Vagina (tissue), 2 donors: ENCODE data around the gene FUCA1. TPM values are rescaled to one million over a fixed set of nuclear protein-coding genes. Genes with fewer than 3 reads are reported as not detected.

Experiments
- DNase-seq, 2 donors: peaks; one replicate each; pipeline ENCODE4 v3.0.0-alpha.2; 2017; ENCODE audit errors: extremely low spot score in 2 of 2
- H3K27ac ChIP-seq: fragments of 200-600 bp; sonication (generic); one replicate; pipeline ENCODE4 v1.5.1; 2019
- H3K27me3 ChIP-seq: fragments of 200-600 bp; sonication (generic); one replicate; pipeline ENCODE4 v1.5.1; 2019
- H3K36me3 ChIP-seq, 2 donors: fragments of 200-600 bp; sonication (generic); one replicate each; pipeline ENCODE4 v1.5.1; 2017 to 2019
- H3K4me1 ChIP-seq: fragments of 200-600 bp; sonication (generic); one replicate; pipeline ENCODE4 v1.5.1; 2019
- H3K4me3 ChIP-seq, 2 donors: fragments of 200-600 bp; sonication (generic); 1 replicate in 1 of 2; 2 replicates in 1 of 2; pipeline ENCODE4 v1.5.1; 2016 to 2019
- H3K9me3 ChIP-seq: fragments of 200-600 bp; sonication (generic); one replicate; pipeline ENCODE4 v1.5.1; 2019
- CTCF ChIP-seq, 3 experiments: fragments of 450-650 bp in 2 of 3; fragments of 200-600 bp in 1 of 3; sonication (generic) in 1 of 3; IDR thresholded peaks; one replicate each; pipeline ENCODE4 v1.5.1; 2017 to 2019; ENCODE audit warnings: antibody characterized with exemption in 3 of 3, mild to moderate bottlenecking in 2 of 3, moderate library complexity in 2 of 3
- POLR2A ChIP-seq, 2 donors: fragments of 450-650 bp; IDR thresholded peaks; one replicate each; pipeline ENCODE4 v1.6.1; 2017; ENCODE audit warnings: antibody characterized with exemption in 2 of 2, mild to moderate bottlenecking in 2 of 2, moderate library complexity in 2 of 2
- POLR2AphosphoS5 ChIP-seq, 2 donors: sonication (generic); formaldehyde crosslinking; IDR thresholded peaks; one replicate each; pipeline ENCODE4 v1.9.0; 2017; ENCODE audit warnings: antibody characterized with exemption in 2 of 2, mild to moderate bottlenecking in 2 of 2, low read depth in 1 of 2; ENCODE audit not compliant: insufficient read depth in 1 of 2
- intact Hi-C: fragments of 100-400 bp; cut with DNase I; formaldehyde crosslinking; loops from one replicate; pipeline ENCODE4 v1.15.1; 2023
- total RNA-seq: library from RNA; depleted of rRNA; stranded (reverse); fragments of >200 nt; gene quantifications from one replicate; pipeline ENCODE4 v1.2.3, GENCODE V29; 2016

FUCA1 gene
- total RNA-seq, 1 donor from 2014 or later: 10.6 TPM

GRCh38 chr1:23809751-23810171, 58.3 kb downstream of the FUCA1 start:
- Histone ChIP-seq H3K36me3 (peaks cover 0 to 26% of the 10 kb centered on the region in 2 donors), H3K9me3 (no peaks in the 10 kb centered on the region), H3K27ac (no peak overlapping the region), H3K27me3 (no peaks in the 10 kb centered on the region), H3K4me3 (no peak overlapping the region), H3K4me1 (no peaks in the 10 kb centered on the region)
- TF ChIP-seq POLR2A (IDR thresholded peaks at IDR 0.05) (no peak), CTCF (IDR thresholded peaks at IDR 0.05) (peak in 2 of 3 experiments; percentile 33 to 35)
- intact Hi-C loops: no loop called here
- no peak for DNase-seq

GRCh38 chr1:23807453-23807852, 60.6 kb downstream of the FUCA1 start:
- intact Hi-C loops: no loop called here
- H3K36me3 ChIP-seq: peaks cover 0 to 15% of the 10 kb centered on the region in 2 donors
- no peaks in the 10 kb centered on the region for H3K4me1 ChIP-seq
- H3K4me3 ChIP-seq: no peak overlapping the region
- no peaks in the 10 kb centered on the region for H3K27me3 ChIP-seq
- no peak overlapping the region for H3K27ac ChIP-seq
- no peaks in the 10 kb centered on the region for H3K9me3 ChIP-seq
- TF ChIP-seq POLR2AphosphoS5 (IDR thresholded peaks at IDR 0.05; ENCODE audit: insufficient read depth in 1 of 2, low read depth in 1 of 2): no peak
- no peak for TF ChIP-seq CTCF (IDR thresholded peaks at IDR 0.05)
- TF ChIP-seq POLR2A (IDR thresholded peaks at IDR 0.05): no peak
- DNase-seq: no peak

GRCh38 chr1:23806280-23806679, 61.8 kb downstream of the FUCA1 start:
- TF ChIP-seq CTCF (IDR thresholded peaks at IDR 0.05) (no peak), POLR2A (IDR thresholded peaks at IDR 0.05) (no peak), POLR2AphosphoS5 (IDR thresholded peaks at IDR 0.05; ENCODE audit: insufficient read depth in 1 of 2, low read depth in 1 of 2) (no peak)
- H3K4me3 ChIP-seq: no peak overlapping the region
- intact Hi-C loops: no loop called here
- DNase-seq: no peak
- peaks cover 0 to 9% of the 10 kb centered on the region in 2 donors for H3K36me3 ChIP-seq
- no peak overlapping the region for H3K27ac ChIP-seq
- H3K27me3 ChIP-seq: no peaks in the 10 kb centered on the region
- H3K4me1 ChIP-seq: peaks cover 5% of the 10 kb centered on the region
- no peaks in the 10 kb centered on the region for H3K9me3 ChIP-seq

GRCh38 chr1:23805025-23805424, 63.1 kb downstream of the FUCA1 start:
- H3K9me3 ChIP-seq: no peaks in the 10 kb centered on the region
- intact Hi-C loops: no loop called here
- H3K27me3 ChIP-seq: no peaks in the 10 kb centered on the region
- H3K4me1 ChIP-seq: peaks cover 10% of the 10 kb centered on the region
- H3K4me3 ChIP-seq: no peak overlapping the region
- TF ChIP-seq POLR2AphosphoS5 (IDR thresholded peaks at IDR 0.05; ENCODE audit: insufficient read depth in 1 of 2, low read depth in 1 of 2) (no peak), CTCF (IDR thresholded peaks at IDR 0.05) (no peak), POLR2A (IDR thresholded peaks at IDR 0.05) (no peak)
- DNase-seq: no peak
- H3K36me3 ChIP-seq: peaks cover 0 to 9% of the 10 kb centered on the region in 2 donors
- no peak overlapping the region for H3K27ac ChIP-seq

GRCh38 chr1:23804183-23804835, 63.8 kb downstream of the FUCA1 start:
- H3K36me3 ChIP-seq: peaks cover 0 to 9% of the 10 kb centered on the region in 2 donors
- H3K27ac ChIP-seq: no peak overlapping the region
- intact Hi-C loops: no loop called here
- H3K9me3 ChIP-seq: no peaks in the 10 kb centered on the region
- H3K27me3 ChIP-seq: no peaks in the 10 kb centered on the region
- peaks cover 17% of the 10 kb centered on the region for H3K4me1 ChIP-seq
- no peak for DNase-seq
- TF ChIP-seq CTCF (IDR thresholded peaks at IDR 0.05) (no peak), POLR2AphosphoS5 (IDR thresholded peaks at IDR 0.05; ENCODE audit: insufficient read depth in 1 of 2, low read depth in 1 of 2) (no peak), POLR2A (IDR thresholded peaks at IDR 0.05) (no peak)
- H3K4me3 ChIP-seq: no peak overlapping the region
